HG03565 (cell line): ENCODE results near the gene MLIP.

ENCODE experiments used
- ATAC-seq: cut with Tn5 transposase; IDR thresholded peaks from one replicate; pipeline ENCODE4 v1.9.1; 2021; ENCODE audit warnings: mild to moderate bottlenecking, moderate library complexity; ENCODE audit not compliant: unreplicated experiment

Gene MLIP

GRCh38 chr6:54264581-54265272, 153.5 kb downstream of the MLIP start:
- no peak for ATAC-seq

- ATAC-seq = no peak
Observed at GRCh38 chr6:54266400-54266923, 155.2 kb downstream of the MLIP start.

DNA sequence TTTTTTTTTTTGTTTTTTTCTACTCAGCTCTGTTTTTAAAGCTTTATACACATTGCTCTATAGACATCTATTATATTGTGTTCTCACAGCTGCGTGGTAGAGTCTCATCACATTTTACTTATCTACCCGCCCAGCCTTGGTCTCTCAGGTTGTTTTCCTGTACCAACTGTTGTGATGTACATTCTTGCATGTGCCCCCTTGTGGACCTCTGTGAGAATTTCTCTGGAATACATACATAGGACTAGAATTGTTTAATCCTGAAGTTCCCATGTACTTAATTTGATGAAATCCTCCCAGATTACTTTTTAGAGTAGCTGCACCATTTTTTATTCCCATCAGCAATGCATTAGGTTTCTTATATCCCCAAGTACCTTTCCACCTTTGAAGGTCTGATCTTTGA, 156.6 kb downstream of the MLIP start:
- ATAC-seq = no peak

- ATAC-seq = no peak
Observed at GRCh38 chr6:54273214-54273820, 162.1 kb downstream of the MLIP start.

- no peak for ATAC-seq
Observed at GRCh38 chr6:54274383-54274782, 163.1 kb downstream of the MLIP start.

DNA sequence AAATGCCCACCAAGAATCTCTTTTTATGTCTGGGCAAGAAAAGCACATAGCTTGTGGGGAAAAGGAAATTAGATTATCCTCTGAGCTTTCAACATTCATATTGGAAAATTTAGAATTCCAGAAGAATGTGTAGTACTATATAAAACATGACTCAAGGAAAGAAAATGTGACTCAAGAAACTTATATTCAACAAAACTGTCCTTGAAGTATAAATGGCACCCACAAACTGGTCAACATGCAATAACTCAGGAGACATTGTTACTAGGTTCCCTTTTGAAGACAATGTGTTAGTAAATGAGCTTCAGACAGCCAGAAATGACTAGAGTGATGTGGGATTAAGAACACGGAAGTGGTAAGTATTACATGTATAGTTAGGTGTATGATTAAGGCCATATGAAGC, 170.9 kb downstream of the MLIP start:
- no peak for ATAC-seq

DNA sequence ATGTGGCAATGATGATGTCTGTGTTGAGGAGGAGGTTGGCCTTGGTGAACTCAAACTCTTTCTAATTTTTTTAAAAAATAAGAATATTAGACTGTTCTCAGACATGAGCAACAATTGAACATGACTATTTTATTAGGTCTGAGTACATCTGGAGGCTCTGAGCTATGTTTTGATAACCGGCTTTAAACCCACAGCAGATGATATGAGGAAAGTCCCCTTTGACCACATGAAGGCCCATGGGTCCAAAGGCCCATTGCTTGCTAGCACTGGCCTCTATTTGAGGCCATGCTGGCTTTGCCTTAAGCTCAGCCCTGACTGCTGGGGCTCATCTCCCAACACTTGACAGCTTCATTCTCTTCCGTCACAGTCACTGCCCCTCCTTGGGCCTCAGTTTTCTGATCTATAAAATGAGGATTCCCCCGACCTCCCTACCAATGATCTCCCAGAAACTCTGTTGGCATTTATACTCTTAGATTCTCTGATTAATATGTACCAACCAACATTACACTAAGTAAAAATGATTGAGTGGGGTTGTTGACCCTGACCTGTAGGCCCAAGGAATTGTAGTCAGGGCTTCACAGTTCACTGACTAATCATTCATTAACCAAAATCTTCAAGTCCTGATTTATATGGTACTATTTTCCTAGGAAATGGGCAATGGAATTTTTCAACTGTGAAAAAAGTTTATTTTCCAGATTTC, 173.1 kb downstream of the MLIP start:
- ATAC-seq = no peak

DNA sequence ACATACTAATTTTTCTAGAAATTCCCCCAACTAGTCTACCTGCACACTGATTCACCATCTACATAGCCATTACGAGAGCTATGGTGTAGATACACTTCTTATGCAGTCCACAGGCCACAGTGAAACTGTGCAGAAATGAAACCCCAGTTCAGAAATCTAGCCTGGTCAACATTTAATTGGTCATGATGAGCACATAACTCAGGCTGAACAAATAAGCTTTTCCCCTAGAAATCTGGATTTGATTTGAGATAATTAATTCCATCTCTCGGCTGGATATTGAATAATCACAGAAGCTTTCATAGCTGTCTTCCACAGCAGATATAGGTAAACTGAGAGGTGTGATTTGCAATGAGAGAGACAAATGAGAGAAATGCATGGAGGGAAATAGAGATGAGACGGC, 174.4 kb downstream of the MLIP start:
- no peak for ATAC-seq

- ATAC-seq = no peak
Observed at GRCh38 chr6:54286141-54286540, 174.9 kb downstream of the MLIP start.

DNA sequence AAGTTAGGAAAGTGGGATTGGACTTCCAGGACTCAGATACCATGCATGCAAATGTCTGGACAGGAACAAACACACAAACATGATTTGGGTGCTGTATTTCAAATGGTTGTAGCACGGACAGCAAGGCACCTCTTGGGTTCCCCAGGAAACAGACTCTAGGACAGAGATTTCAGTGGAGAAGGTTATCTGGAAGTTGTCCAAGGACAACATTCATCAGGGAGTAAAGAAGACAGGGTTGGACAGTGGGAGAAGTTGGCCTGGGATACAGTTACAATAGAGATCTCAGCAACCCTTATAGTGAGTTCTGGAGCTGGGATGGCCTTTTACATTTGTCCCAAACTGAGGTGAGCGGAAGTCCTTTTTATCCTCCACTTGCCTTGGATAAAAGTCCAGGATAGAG, 177.2 kb downstream of the MLIP start:
- ATAC-seq = no peak

DNA sequence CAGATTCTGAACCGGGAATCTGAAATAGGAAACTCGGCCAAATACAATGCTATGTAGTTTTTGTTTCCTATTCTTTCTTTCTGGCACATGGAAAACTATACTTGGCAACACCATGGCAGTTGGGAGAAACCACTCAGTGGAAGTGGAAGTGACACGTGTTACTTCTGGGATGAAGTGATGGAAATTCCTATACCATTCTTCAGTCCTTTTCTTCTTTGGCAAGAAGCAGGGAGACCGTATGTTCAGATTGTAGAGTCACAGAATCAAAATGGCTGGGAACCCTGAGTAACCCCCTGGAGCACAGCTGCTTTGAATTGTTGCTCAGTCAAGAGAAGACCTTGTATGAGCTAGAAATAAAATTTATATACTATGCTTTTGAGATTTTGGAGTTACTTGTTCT, 178.2 kb downstream of the MLIP start:
- ATAC-seq = no peak

DNA sequence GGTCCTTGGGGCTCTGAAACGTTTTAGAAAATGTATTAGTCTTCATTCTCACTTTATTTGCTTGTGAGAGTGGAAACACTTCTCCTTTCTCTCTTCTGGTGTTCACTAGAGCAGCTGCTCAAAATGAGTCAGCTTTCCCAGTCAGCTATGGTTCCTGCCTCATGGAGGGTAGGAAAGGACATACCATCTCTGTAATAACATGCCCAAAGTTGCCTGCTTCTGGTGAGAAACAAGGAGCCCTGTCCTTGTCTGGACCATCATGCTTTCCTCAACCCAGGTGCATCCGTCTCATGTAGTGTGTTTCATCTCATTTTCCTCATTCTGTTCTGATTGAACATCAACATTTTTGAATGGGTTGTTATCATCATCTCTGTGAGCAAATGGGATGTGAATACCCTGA, 179.9 kb downstream of the MLIP start:
- peak; percentile 60 for ATAC-seq

GRCh38 chr6:54291738-54292137, 180.5 kb downstream of the MLIP start:
- peak; percentile 93 for ATAC-seq

DNA sequence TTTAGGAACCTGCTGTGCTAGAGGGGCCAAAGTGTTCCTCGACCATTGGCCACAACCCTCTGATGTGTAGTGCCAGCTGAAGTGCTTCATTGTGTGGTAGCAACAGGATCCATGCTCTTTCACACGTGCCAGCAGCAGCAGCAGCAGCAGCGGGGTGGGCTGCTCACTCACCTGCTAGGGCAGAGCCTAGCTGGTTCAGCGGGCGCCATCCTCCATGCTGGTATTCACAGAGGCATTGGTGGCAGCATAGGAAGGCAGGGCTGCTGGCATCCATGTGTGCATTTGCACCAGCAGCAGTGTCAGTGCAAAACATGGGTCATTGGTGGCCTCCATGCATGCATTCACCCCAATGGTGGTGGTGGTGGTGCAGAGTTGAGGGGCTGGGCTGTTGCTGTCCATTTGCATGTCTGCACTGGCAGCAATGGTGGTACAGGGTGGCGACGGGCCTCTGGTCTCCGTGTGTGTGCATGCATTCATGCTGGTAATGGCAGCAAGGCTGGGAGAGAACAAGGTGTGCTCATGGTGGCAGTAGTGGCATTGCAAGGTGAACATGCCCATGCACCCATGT, 183.8 kb downstream of the MLIP start:
- ATAC-seq = no peak

DNA sequence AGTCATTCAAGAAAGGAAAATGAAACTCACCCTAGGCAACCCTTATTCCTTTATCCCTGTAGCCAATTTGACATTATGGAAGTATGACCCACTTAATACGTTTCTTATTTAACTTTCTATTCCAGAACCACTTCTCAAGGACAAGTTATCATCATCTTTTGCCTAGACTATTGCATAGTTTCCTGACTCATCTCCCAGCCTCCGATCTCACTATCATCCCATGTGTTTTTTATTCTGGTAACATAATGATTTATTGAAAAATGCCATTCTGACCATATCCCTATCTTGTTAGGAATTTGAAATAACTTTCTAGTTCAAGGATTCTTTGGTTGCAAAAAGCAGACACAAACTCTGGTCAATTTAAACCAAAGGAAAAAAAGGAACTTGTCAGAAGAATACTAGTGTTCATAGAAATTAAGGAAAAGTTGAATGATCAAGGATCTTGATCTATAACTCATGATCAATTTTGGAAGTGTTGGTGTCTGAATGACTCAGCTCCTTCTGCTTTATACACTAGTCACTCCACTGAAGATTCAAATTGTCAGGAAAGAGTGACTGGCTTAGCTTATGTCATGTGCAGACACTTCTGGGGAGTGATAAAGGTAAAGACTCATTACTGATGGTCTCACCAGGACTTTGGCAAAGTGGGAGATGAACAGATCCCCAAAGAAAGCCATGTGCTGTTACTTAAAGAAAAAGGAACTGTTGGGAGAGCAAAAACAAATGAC, 188.5 kb downstream of the MLIP start:
- ATAC-seq = no peak

- ATAC-seq = no peak
Observed at GRCh38 chr6:54301770-54302169, 190.5 kb downstream of the MLIP start.

DNA sequence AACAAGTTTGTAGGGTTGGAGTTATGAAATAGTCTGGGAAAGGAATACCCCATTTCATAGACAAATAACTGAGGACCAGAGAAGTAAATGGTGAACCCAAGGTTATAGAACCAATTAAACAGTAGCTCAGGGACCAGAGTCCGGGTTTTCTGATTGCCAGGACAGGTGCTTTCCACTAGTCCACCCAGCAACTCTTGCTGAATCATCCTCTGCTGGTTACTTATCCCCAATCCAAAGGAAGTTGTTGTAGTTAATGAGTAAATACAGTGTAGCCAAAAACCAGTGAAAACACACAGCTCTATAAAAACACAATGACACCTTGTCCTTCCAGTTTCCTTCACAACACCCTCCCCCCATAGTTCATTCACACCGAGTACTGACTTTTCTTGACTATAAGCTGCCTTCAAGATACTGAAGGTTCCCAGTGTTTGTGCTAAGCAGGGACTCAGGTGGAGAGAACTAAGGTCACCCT, 196.2 kb downstream of the MLIP start:
- no peak for ATAC-seq

GRCh38 chr6:54308289-54308985, 197.2 kb downstream of the MLIP start, which contains the start of gene TINAG:
Gene TINAG (plus strand): TSS chr6:54308441. CDS start chr6:54308551, 110 bp downstream.
- no peak for ATAC-seq

GRCh38 chr6:54308986-54309315, 197.7 kb downstream of the MLIP start:
- ATAC-seq = no peak
